ENCODE measurements around the gene SIGLEC11. TPM values are rescaled to one million over a fixed set of nuclear protein-coding genes. Genes with fewer than 3 reads are reported as not detected.
"Not testable (repeated sequence)": the region's sequence is repeated elsewhere in the genome, so short reads cannot be mapped to it uniquely, and the experiment has no call there.

Gene SIGLEC11
- total RNA-seq, 2 experiments from 2014 or later = not detected

- Mint-ChIP-seq H3K4me1 (no peaks in the 10 kb centered on the region), H3K36me3 (ENCODE audit: low read depth) (peaks cover 10% of the 10 kb centered on the region), H3K27ac (no peak overlapping the region), H3K4me3 (no peak overlapping the region), H3K9me3 (no peaks in the 10 kb centered on the region), H3K27me3 (no peaks in the 10 kb centered on the region)
- CTCF ChIA-PET = no interaction called here
- DNase-seq = no peak
- POLR2A ChIA-PET = no interaction called here
Observed at GRCh38 chr19:49977076-49977475, 16.1 kb upstream of the SIGLEC11 start.

- CTCF ChIA-PET = interaction anchor here (1.1 kb wide), 1 partner anchor 27 kb away, joined by 3 read pairs; no protein-coding TSS in a partner anchor
- POLR2A ChIA-PET = no interaction called here
- no peak overlapping the region for H3K27ac Mint-ChIP-seq
- no peak overlapping the region for H3K4me3 Mint-ChIP-seq
- no peaks in the 10 kb centered on the region for H3K4me1 Mint-ChIP-seq
- H3K36me3 Mint-ChIP-seq (ENCODE audit: low read depth) = peaks cover 5% of the 10 kb centered on the region
- no peak for DNase-seq
- H3K27me3 Mint-ChIP-seq = no peaks in the 10 kb centered on the region
- H3K9me3 Mint-ChIP-seq = no peaks in the 10 kb centered on the region
Observed at GRCh38 chr19:49976496-49976895, 15.5 kb upstream of the SIGLEC11 start.

DNA sequence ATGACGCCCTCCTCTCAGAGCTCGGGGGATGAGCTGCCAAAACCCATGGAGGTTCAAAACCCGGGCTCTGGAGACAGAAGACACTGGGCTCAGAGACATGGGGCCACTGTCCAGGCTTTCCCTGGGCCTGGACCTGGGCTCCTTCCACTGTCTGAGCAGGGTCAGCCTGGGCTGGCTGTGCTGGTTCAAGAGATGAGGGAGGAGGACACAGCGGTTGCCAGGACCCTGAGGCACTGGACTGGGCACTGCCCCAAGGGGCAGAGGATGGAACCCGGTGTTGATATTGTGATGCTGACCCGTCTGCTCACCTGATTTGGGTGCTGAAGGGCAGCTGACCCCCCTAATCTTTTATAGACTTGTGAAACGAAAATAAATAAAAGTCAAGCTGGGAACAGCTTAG is 14.1 kb upstream of the SIGLEC11 start:
- Mint-ChIP-seq H3K4me3 (no peak overlapping the region), H3K9me3 (no peaks in the 10 kb centered on the region), H3K27me3 (no peaks in the 10 kb centered on the region), H3K27ac (no peak overlapping the region), H3K36me3 (ENCODE audit: low read depth) (peaks cover 4% of the 10 kb centered on the region), H3K4me1 (no peaks in the 10 kb centered on the region)
- POLR2A ChIA-PET = no interaction called here
- DNase-seq = no peak
- CTCF ChIA-PET = no interaction called here

DNA sequence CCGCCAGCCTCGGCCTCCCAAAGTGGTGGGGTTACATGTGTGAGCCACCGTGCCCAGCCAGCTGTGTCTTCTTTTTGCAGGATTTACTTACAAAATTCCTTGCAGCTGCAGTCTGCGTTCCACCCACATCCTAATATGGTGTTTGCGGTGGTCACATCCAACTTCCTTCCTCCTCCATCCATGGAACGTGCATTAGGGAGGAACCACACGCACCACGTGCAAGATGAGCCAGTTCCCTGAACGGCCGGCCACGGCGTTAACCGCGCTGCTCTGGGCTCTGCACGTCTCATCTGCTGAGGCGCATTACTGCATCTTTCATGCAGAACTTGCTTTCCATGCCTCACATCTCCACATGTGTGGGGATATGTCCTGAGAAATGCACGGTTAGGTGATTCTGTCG is 13.0 kb upstream of the SIGLEC11 start:
- ChIA-PET POLR2A (no interaction called here), CTCF (no interaction called here)
- Mint-ChIP-seq H3K36me3 (ENCODE audit: low read depth) (peaks cover 4% of the 10 kb centered on the region), H3K9me3 (no peaks in the 10 kb centered on the region), H3K27me3 (no peaks in the 10 kb centered on the region), H3K4me3 (no peak overlapping the region), H3K27ac (no peak overlapping the region), H3K4me1 (no peaks in the 10 kb centered on the region)
- DNase-seq = no peak

- ChIA-PET CTCF (no interaction called here), POLR2A (no interaction called here)
- H3K4me3 Mint-ChIP-seq = no peak overlapping the region
- H3K4me1 Mint-ChIP-seq = no peaks in the 10 kb centered on the region
- DNase-seq = no peak
- H3K27me3 Mint-ChIP-seq = no peaks in the 10 kb centered on the region
- no peak overlapping the region for H3K27ac Mint-ChIP-seq
- no peaks in the 10 kb centered on the region for H3K9me3 Mint-ChIP-seq
- peaks cover 4% of the 10 kb centered on the region for H3K36me3 Mint-ChIP-seq (ENCODE audit: low read depth)
Observed at GRCh38 chr19:49972841-49973240, 11.9 kb upstream of the SIGLEC11 start.

GRCh38 chr19:49971991-49972411 is 11.0 kb upstream of the SIGLEC11 start:
- no peaks in the 10 kb centered on the region for H3K27me3 Mint-ChIP-seq
- POLR2A ChIA-PET = no interaction called here

DNA sequence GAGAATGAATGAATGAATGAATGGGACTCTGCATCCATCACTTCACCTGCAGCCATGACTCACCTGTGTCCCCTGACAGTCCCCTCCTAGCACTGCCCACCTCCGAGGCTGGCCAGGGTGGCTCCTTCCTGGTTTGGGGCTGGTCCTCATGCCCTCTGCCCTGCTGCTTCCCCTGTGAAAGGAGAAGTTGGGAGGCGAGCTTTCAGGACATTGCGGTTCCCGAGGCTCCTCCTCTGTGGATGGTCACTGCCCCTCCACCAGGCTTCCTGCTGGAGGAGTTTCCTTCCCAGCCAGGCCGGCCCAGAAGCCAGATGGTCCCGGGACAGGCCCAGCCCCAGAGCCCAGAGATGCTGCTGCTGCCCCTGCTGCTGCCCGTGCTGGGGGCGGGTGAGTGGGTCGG is 8.4 kb upstream of the SIGLEC11 start:
- H3K36me3 Mint-ChIP-seq (ENCODE audit: low read depth); H3K27ac Mint-ChIP-seq; DNase-seq; H3K4me1 Mint-ChIP-seq; POLR2A ChIA-PET; H3K9me3 Mint-ChIP-seq; H3K4me3 Mint-ChIP-seq; CTCF ChIA-PET; H3K27me3 Mint-ChIP-seq: not testable (repeated sequence)

More at GRCh38 chr19:49971991-49972411, 11.0 kb upstream of the SIGLEC11 start:
- DNase-seq = no peak
- Mint-ChIP-seq H3K9me3 (no peaks in the 10 kb centered on the region), H3K4me3 (no peak overlapping the region), H3K36me3 (ENCODE audit: low read depth) (peaks cover 4% of the 10 kb centered on the region), H3K27ac (no peak overlapping the region), H3K4me1 (no peaks in the 10 kb centered on the region)
- CTCF ChIA-PET = no interaction called here

GRCh38 chr19:49968279-49968922 is 7.4 kb upstream of the SIGLEC11 start:
- Mint-ChIP-seq H3K27me3 (peaks cover 4% of the 10 kb centered on the region), H3K36me3 (ENCODE audit: low read depth) (no peaks in the 10 kb centered on the region), H3K4me1 (no peaks in the 10 kb centered on the region), H3K27ac (no peak overlapping the region), H3K9me3 (no peaks in the 10 kb centered on the region), H3K4me3 (no peak overlapping the region)
- CTCF ChIA-PET = interaction anchor here (0.8 kb wide), 1 partner anchor 11 kb away, joined by 3 read pairs; no protein-coding TSS in a partner anchor
- no peak for DNase-seq
- POLR2A ChIA-PET = no interaction called here

- POLR2A ChIA-PET; H3K9me3 Mint-ChIP-seq; H3K4me1 Mint-ChIP-seq; DNase-seq; CTCF ChIA-PET; H3K36me3 Mint-ChIP-seq (ENCODE audit: low read depth); H3K4me3 Mint-ChIP-seq; H3K27me3 Mint-ChIP-seq; H3K27ac Mint-ChIP-seq: not testable (repeated sequence)
Observed at GRCh38 chr19:49959892-49960291, 1.1 kb downstream of the SIGLEC11 start.

DNA sequence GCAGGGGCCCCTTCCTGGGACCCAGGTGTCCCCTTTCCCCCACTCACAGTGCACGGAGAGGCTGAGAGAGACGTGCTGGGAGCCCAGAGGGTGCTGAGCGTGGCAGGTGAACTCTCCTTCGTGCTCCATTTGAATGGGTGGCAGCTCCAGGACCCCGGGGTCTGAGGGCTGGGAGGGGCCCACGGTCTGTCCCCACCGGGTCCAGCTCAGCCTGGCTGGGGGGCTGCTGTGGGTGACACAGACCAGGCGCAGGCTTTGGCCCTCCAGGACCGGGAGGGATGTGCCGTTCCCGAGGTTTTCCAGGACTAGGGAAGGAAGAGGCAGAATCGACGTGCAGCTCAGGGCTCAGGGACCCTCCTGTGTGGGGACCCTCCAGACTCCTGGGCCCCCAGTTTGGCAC is 2.4 kb downstream of the SIGLEC11 start:
- POLR2A ChIA-PET; H3K4me1 Mint-ChIP-seq; H3K36me3 Mint-ChIP-seq (ENCODE audit: low read depth); H3K4me3 Mint-ChIP-seq; H3K27ac Mint-ChIP-seq; DNase-seq; H3K9me3 Mint-ChIP-seq: not testable (repeated sequence)
- CTCF ChIA-PET = interaction anchor here (1.3 kb wide), 1 partner anchor 15 kb away, joined by 3 read pairs; no protein-coding TSS in a partner anchor
- H3K27me3 Mint-ChIP-seq = peaks cover 12% of the 10 kb centered on the region

DNA sequence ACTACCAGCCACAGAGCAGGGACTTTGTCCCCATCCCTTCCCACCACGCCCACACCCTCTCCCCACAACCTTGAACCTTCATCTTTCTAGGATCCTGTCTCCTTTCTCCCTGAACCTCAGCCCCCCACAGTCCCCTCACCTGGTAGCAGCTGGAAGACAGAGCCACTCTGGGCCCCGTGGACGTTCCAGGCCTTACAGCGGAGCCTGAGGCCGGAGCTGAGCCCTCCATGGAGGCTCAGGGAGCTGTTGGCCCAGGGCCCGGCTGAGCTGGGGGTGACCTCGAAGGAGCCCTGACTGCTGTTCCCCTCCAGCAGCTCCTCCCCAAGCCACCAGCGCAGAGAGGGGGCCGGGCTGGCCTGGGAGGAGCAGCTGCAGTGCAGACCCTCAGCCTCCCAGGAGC is 2.8 kb downstream of the SIGLEC11 start:
- peaks cover 16% of the 10 kb centered on the region for H3K27me3 Mint-ChIP-seq
- H3K4me1 Mint-ChIP-seq; H3K4me3 Mint-ChIP-seq; DNase-seq; POLR2A ChIA-PET; H3K36me3 Mint-ChIP-seq (ENCODE audit: low read depth); H3K9me3 Mint-ChIP-seq; H3K27ac Mint-ChIP-seq: not testable (repeated sequence)
- CTCF ChIA-PET = interaction anchor here (1.3 kb wide), 1 partner anchor 15 kb away, joined by 3 read pairs; no protein-coding TSS in a partner anchor

GRCh38 chr19:49957262-49957915 is 3.6 kb downstream of the SIGLEC11 start:
- ChIA-PET CTCF (interaction anchor here (0.6 to 1.3 kb wide), 3 partner anchors 11 to 48 kb away, joined by 3 to 4 read pairs (median 3); no protein-coding TSS in a partner anchor), POLR2A (no interaction called here)
- Mint-ChIP-seq H3K27me3 (peaks cover 20% of the 10 kb centered on the region), H3K4me3 (no peak overlapping the region), H3K27ac (no peak overlapping the region), H3K4me1 (peaks cover 4% of the 10 kb centered on the region), H3K36me3 (ENCODE audit: low read depth) (no peaks in the 10 kb centered on the region), H3K9me3 (no peaks in the 10 kb centered on the region)
- no peak for DNase-seq

- peaks cover 4% of the 10 kb centered on the region for H3K4me1 Mint-ChIP-seq
- CTCF ChIA-PET = no interaction called here
- no peak for DNase-seq
- no peak overlapping the region for H3K27ac Mint-ChIP-seq
- POLR2A ChIA-PET = no interaction called here
- H3K27me3 Mint-ChIP-seq = peaks cover 20% of the 10 kb centered on the region
- H3K36me3 Mint-ChIP-seq (ENCODE audit: low read depth) = no peaks in the 10 kb centered on the region
- no peak overlapping the region for H3K4me3 Mint-ChIP-seq
- no peaks in the 10 kb centered on the region for H3K9me3 Mint-ChIP-seq
Observed at GRCh38 chr19:49956115-49956495, 4.9 kb downstream of the SIGLEC11 start.

- Mint-ChIP-seq H3K4me3 (no peak overlapping the region), H3K27ac (no peak overlapping the region), H3K4me1 (peaks cover 4% of the 10 kb centered on the region), H3K36me3 (ENCODE audit: low read depth) (no peaks in the 10 kb centered on the region), H3K27me3 (peaks cover 20% of the 10 kb centered on the region), H3K9me3 (no peaks in the 10 kb centered on the region)
- DNase-seq = no peak
- POLR2A ChIA-PET = no interaction called here
- CTCF ChIA-PET = interaction anchor here (1.0 to 1.9 kb wide), 3 partner anchors 12 to 26 kb away, joined by 3 to 7 read pairs (median 3); partner anchors contain the start of genes ATF5 and NUP62
Observed at GRCh38 chr19:49954933-49955332, 6.0 kb downstream of the SIGLEC11 start.
